ENCODE data around the gene ATP6V1C2. TPM values are rescaled to one million over a fixed set of nuclear protein-coding genes. Genes with fewer than 3 reads are reported as not detected.

The ATP6V1C2 gene
- total and polyA plus RNA-seq, 2 donors (not counting 3 experiments of a cell fraction or from before 2014, with no cell fraction given) = 0.03 to 0.13 TPM

DNA sequence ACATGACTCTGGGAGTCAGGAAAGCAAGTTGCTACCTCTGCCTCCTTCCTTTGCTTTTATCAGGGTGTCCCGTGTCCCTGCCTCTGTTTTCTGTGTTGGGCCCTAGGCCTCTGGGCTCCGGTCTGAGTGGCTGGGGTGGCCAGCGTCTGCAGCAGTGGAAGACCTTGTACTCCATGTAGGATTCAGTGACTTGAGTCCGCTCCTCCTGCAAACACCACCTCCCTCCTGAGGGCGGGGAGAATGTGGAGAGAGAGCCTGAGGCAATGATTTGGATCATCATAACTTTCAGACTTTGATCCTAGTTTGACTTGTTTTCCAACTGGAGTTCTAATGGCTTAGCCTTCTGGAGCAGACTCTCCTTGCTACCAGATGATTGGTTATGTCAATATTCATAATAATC, 30.8 kb downstream of the ATP6V1C2 start:
- H3K4me2 ChIP-seq (ENCODE audit: insufficient read depth, low read length) = no peak overlapping the region
- H3K36me3 ChIP-seq (ENCODE audit: control insufficient read depth in 2 of 2, extremely low read depth in 1 of 2, insufficient read depth in 2 of 2, low read length in 2 of 2) = no peaks in the 10 kb centered on the region
- dilution Hi-C loops (cut with MboI; ENCODE audit: extremely low pct_ligation_motif_present, low sequenced_read_pairs) (no loop called here), intact Hi-C loops (cut with micrococcal nuclease) (no loop called here)
- no peak overlapping the region for H3K4me3 ChIP-seq (replicated peaks in 1 of 3; ENCODE audit: insufficient read depth in 1 of 3, low read depth in 1 of 3, low read length in 3 of 3)
- H3K9me3 ChIP-seq (replicated peaks; ENCODE audit: control insufficient read depth, insufficient read depth, low read length) = no peaks in the 10 kb centered on the region
- H4K20me1 ChIP-seq (replicated peaks; ENCODE audit: control insufficient read depth, extremely low read depth, insufficient read depth, low read length) = no peaks in the 10 kb centered on the region
- FAIRE-seq = no peak
- POLR2A ChIA-PET = no interaction called here
- peaks cover 0 to 2% of the 10 kb centered on the region in 2 experiments for H3K27me3 ChIP-seq (ENCODE audit: control insufficient read depth in 2 of 2, insufficient read depth in 2 of 2, low read length in 2 of 2)
- H3K4me1 ChIP-seq (ENCODE audit: control insufficient read depth, extremely low read depth, insufficient read depth, low read length) = no peaks in the 10 kb centered on the region
- no peak overlapping the region for H2AFZ ChIP-seq (ENCODE audit: low read depth, low read length)
- DNase-seq (ENCODE audit: low read depth, low spot score) = no peak
- no peak for TF ChIP-seq MYC (IDR thresholded peaks at IDR 0.05; ENCODE audit: low read depth, low read length)
- no peak for TF ChIP-seq FOS (IDR thresholded peaks at IDR 0.05; ENCODE audit: borderline replicate concordance, insufficient read depth, low read length)
- no peak for TF ChIP-seq MAX (IDR thresholded peaks at IDR 0.05; ENCODE audit: insufficient read depth, insufficient read length)
- TF ChIP-seq CTCF (IDR thresholded peaks at IDR 0.05; ENCODE audit: extremely low read depth in 1 of 2, insufficient read depth in 1 of 2, low read depth in 1 of 2, low read length in 2 of 2) = no peak
- no peak for TF ChIP-seq POLR2AphosphoS5 (IDR thresholded peaks at IDR 0.05; ENCODE audit: insufficient read depth, low read depth, low read length)
- no peak for TF ChIP-seq EZH2 (IDR thresholded peaks at IDR 0.05; ENCODE audit: borderline replicate concordance, low read depth, low read length, severe bottlenecking)
- no peak for TF ChIP-seq JUN (IDR thresholded peaks at IDR 0.05; ENCODE audit: borderline replicate concordance, insufficient read depth, insufficient read length, low read depth)
- no peak for TF ChIP-seq GATA2 (IDR thresholded peaks at IDR 0.05; ENCODE audit: insufficient read depth, insufficient read length, low read depth, low read length)
- TF ChIP-seq POLR2A (IDR thresholded peaks at IDR 0.05; ENCODE audit: low read depth, low read length) = no peak
- no peaks in the 10 kb centered on the region for H3K9me1 ChIP-seq (replicated peaks; ENCODE audit: control insufficient read depth, extremely low read depth, insufficient read depth, low read length)
- no TSS peak for BruUV-seq (replicated peaks)
- H3K27ac ChIP-seq (ENCODE audit: insufficient read depth, low read depth, low read length) = no peak overlapping the region
- H3K79me2 ChIP-seq (ENCODE audit: control insufficient read depth, insufficient read depth, low read length) = no peaks in the 10 kb centered on the region
- CTCF ChIA-PET = no interaction called here
- no peak overlapping the region for H3K9ac ChIP-seq (replicated peaks; ENCODE audit: extremely low read depth, insufficient read depth, low read length)

Measured in endothelial cell of umbilical vein (primary cell).